Activated naive CD4-positive, alpha-beta T cell treated with anti-CD3 and anti-CD28 coated beads, Interleukin-2, amount 50 U/mL, for 24 hours (primary cell): ENCODE results near the gene RASA1.

Experiments
- H3K27ac Mint-ChIP-seq: one replicate; pipeline ENCODE4 v1.8.0; 2021; ENCODE audit warnings: mild to moderate bottlenecking, mixed read lengths
- H3K27me3 Mint-ChIP-seq: one replicate; pipeline ENCODE4 v1.8.0; 2021; ENCODE audit warnings: mixed read lengths
- H3K36me3 Mint-ChIP-seq: one replicate; pipeline ENCODE4 v1.8.0; 2021; ENCODE audit warnings: mixed read lengths
- H3K4me1 Mint-ChIP-seq: one replicate; pipeline ENCODE4 v1.8.0; 2021; ENCODE audit warnings: mixed read lengths
- H3K4me3 Mint-ChIP-seq: one replicate; pipeline ENCODE4 v1.8.0; 2021; ENCODE audit warnings: mild to moderate bottlenecking, mixed read lengths
- H3K9me3 Mint-ChIP-seq: one replicate; pipeline ENCODE4 v1.8.0; 2021; ENCODE audit warnings: mixed read lengths

Gene RASA1

GRCh38 chr5:87421307-87421706 lies 153.6 kb downstream of the RASA1 start:
- Mint-ChIP-seq H3K4me1 (no peaks in the 10 kb centered on the region), H3K36me3 (no peaks in the 10 kb centered on the region), H3K4me3 (no peak overlapping the region), H3K27me3 (no peaks in the 10 kb centered on the region), H3K27ac (no peak overlapping the region), H3K9me3 (no peaks in the 10 kb centered on the region)

DNA sequence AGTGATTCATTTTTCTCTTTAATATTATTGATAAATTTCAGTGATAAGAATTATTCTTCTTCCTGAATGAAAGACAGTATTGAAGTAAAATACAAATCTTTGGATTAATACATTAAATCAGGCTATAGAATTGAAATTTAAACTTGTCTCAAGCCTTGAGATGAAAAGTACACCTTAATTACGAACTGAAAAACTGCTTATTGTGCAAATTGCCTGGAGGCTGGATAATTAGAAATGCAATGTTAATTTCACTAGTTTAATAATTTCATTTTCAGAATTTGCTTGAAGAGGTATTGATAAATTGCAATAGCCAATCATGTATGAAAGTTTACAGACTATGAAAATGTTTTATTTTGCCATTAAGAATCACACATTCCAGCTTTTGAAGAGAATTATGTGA lies 156.1 kb downstream of the RASA1 start:
- Mint-ChIP-seq H3K27me3 (no peaks in the 10 kb centered on the region), H3K4me3 (no peak overlapping the region), H3K27ac (no peak overlapping the region), H3K9me3 (no peaks in the 10 kb centered on the region), H3K36me3 (no peaks in the 10 kb centered on the region), H3K4me1 (no peaks in the 10 kb centered on the region)

GRCh38 chr5:87430863-87431457 lies 163.3 kb downstream of the RASA1 start:
- Mint-ChIP-seq H3K9me3 (no peaks in the 10 kb centered on the region), H3K4me3 (no peak overlapping the region), H3K27me3 (peaks cover 2% of the 10 kb centered on the region), H3K4me1 (no peaks in the 10 kb centered on the region), H3K27ac (no peak overlapping the region), H3K36me3 (no peaks in the 10 kb centered on the region)

GRCh38 chr5:87432460-87432859 lies 164.8 kb downstream of the RASA1 start:
- Mint-ChIP-seq H3K4me3 (no peak overlapping the region), H3K27ac (no peak overlapping the region), H3K36me3 (no peaks in the 10 kb centered on the region), H3K4me1 (no peaks in the 10 kb centered on the region), H3K9me3 (no peaks in the 10 kb centered on the region), H3K27me3 (peaks cover 2% of the 10 kb centered on the region)

DNA sequence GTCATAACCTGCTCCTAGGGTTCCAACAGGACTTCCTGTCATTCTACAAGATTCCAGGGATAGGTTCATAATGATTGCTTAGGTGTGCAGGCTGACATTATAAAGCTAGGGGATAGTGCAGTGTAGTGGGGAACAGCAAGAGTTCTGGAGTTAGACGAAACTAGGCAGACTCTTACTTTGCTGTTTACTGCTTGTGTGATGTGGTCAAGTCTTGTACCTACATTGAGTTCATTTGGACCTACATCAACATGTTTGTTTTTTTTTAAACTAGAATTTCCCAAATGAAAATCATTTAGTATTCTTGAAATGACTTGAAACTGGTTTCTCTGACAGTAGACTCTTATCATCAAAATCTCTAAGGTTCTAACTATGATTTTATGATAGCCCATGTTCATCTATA lies 166.3 kb downstream of the RASA1 start:
- H3K4me3 Mint-ChIP-seq = no peak overlapping the region
- no peaks in the 10 kb centered on the region for H3K4me1 Mint-ChIP-seq
- H3K9me3 Mint-ChIP-seq = no peaks in the 10 kb centered on the region
- H3K36me3 Mint-ChIP-seq = no peaks in the 10 kb centered on the region
- peaks cover 2% of the 10 kb centered on the region for H3K27me3 Mint-ChIP-seq
- H3K27ac Mint-ChIP-seq = no peak overlapping the region

GRCh38 chr5:87434461-87434860 lies 166.8 kb downstream of the RASA1 start:
- Mint-ChIP-seq H3K9me3 (no peaks in the 10 kb centered on the region), H3K27ac (no peak overlapping the region), H3K36me3 (no peaks in the 10 kb centered on the region), H3K27me3 (no peaks in the 10 kb centered on the region), H3K4me1 (no peaks in the 10 kb centered on the region), H3K4me3 (no peak overlapping the region)

DNA sequence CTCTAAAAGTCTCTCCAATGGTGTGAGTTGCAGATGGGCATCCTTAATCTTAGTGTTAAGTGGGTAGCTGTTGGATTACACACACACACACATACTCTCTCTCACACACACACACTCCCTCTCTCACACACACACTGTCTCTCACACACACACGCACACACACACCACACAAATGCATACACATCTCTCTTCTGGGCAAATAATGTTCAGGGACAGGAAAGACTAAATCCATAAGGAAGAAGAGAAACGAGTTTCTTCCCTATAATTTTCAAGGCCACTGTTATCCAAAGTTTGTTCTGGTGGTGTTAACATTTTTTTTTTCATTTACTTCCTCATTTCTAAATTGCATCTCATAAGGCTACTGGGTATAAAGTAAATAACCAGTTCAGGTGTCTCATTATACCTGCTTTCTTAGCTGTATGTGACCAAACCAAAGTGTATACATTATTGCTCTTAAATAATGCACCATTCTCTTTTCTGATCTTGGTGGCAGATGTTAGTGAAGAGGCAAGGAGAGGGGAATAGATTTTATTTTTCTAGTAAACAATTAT lies 167.5 kb downstream of the RASA1 start:
- Mint-ChIP-seq H3K27me3 (no peaks in the 10 kb centered on the region), H3K36me3 (no peaks in the 10 kb centered on the region), H3K9me3 (no peaks in the 10 kb centered on the region), H3K4me1 (no peaks in the 10 kb centered on the region), H3K27ac (no peak overlapping the region), H3K4me3 (no peak overlapping the region)

GRCh38 chr5:87437724-87438123 lies 170.0 kb downstream of the RASA1 start:
- no peaks in the 10 kb centered on the region for H3K9me3 Mint-ChIP-seq
- H3K4me3 Mint-ChIP-seq = no peak overlapping the region
- no peak overlapping the region for H3K27ac Mint-ChIP-seq
- peaks cover 1% of the 10 kb centered on the region for H3K27me3 Mint-ChIP-seq
- no peaks in the 10 kb centered on the region for H3K36me3 Mint-ChIP-seq
- H3K4me1 Mint-ChIP-seq = no peaks in the 10 kb centered on the region

GRCh38 chr5:87438231-87438630 lies 170.5 kb downstream of the RASA1 start:
- Mint-ChIP-seq H3K27ac (no peak overlapping the region), H3K4me1 (no peaks in the 10 kb centered on the region), H3K4me3 (no peak overlapping the region), H3K36me3 (no peaks in the 10 kb centered on the region), H3K27me3 (peaks cover 1% of the 10 kb centered on the region), H3K9me3 (no peaks in the 10 kb centered on the region)
